ENCODE results near the gene AKAP12. TPM values are rescaled to one million over a fixed set of nuclear protein-coding genes. Genes with fewer than 3 reads are reported as not detected.

AKAP12 gene
- total RNA-seq, 1 donor from 2014 or later: 736 TPM

GRCh38 chr6:151325075-151326050, 85.6 kb downstream of the AKAP12 start:
- Mint-ChIP-seq H3K9me3 (peaks cover 6% of the 10 kb centered on the region), H3K27ac (peak overlapping the region; percentile 92), H3K36me3 (peaks cover 30% of the 10 kb centered on the region)

GRCh38 chr6:151326116-151326825, 86.5 kb downstream of the AKAP12 start:
- Mint-ChIP-seq H3K27me3 (ENCODE audit: low read depth) (no peaks in the 10 kb centered on the region), H3K9me3 (peaks cover 6% of the 10 kb centered on the region), H3K4me1 (peaks cover 73% of the 10 kb centered on the region), H3K4me3 (peak overlapping the region; percentile 75), H3K27ac (peak overlapping the region; percentile 92), H3K36me3 (peaks cover 23% of the 10 kb centered on the region)
- TF ChIP-seq CTCF (IDR thresholded peaks at IDR 0.05; ENCODE audit: unreplicated experiment): no peak
- no peak for DNase-seq (ENCODE audit: low spot score in 2 of 2, unreplicated experiment in 2 of 2)

More at GRCh38 chr6:151325075-151326050, 85.6 kb downstream of the AKAP12 start:
- Mint-ChIP-seq H3K4me3 (peak overlapping the region; percentile 75), H3K27me3 (ENCODE audit: low read depth) (no peaks in the 10 kb centered on the region), H3K4me1 (peaks cover 70% of the 10 kb centered on the region)
- TF ChIP-seq CTCF (IDR thresholded peaks at IDR 0.05; ENCODE audit: unreplicated experiment): no peak
- no peak for DNase-seq (ENCODE audit: low spot score in 2 of 2, unreplicated experiment in 2 of 2)

- Mint-ChIP-seq H3K36me3 (peaks cover 18% of the 10 kb centered on the region), H3K9me3 (peaks cover 6% of the 10 kb centered on the region), H3K27me3 (ENCODE audit: low read depth) (no peaks in the 10 kb centered on the region), H3K4me3 (peak overlapping the region; percentile 75), H3K27ac (peak overlapping the region; percentile 92), H3K4me1 (peaks cover 73% of the 10 kb centered on the region)
- no peak for TF ChIP-seq CTCF (IDR thresholded peaks at IDR 0.05; ENCODE audit: unreplicated experiment)
- no peak for DNase-seq (ENCODE audit: low spot score in 2 of 2, unreplicated experiment in 2 of 2)
These were observed 87.3 kb downstream of the AKAP12 start for GRCh38 chr6:151327101-151327500.

- no peak for DNase-seq (ENCODE audit: low spot score in 2 of 2, unreplicated experiment in 2 of 2)
- peak overlapping the region; percentile 8 for H3K4me3 Mint-ChIP-seq
- peak overlapping the region; percentile 79 for H3K27ac Mint-ChIP-seq
- no peak for TF ChIP-seq CTCF (IDR thresholded peaks at IDR 0.05; ENCODE audit: unreplicated experiment)
- H3K36me3 Mint-ChIP-seq: peaks cover 22% of the 10 kb centered on the region
- no peaks in the 10 kb centered on the region for H3K9me3 Mint-ChIP-seq
- H3K27me3 Mint-ChIP-seq (ENCODE audit: low read depth): no peaks in the 10 kb centered on the region
- H3K4me1 Mint-ChIP-seq: peaks cover 67% of the 10 kb centered on the region
These were observed 90.4 kb downstream of the AKAP12 start for GRCh38 chr6:151330130-151330696.

GRCh38 chr6:151335930-151336329, 96.2 kb downstream of the AKAP12 start:
- peaks cover 38% of the 10 kb centered on the region for H3K4me1 Mint-ChIP-seq
- TF ChIP-seq CTCF (IDR thresholded peaks at IDR 0.05; ENCODE audit: unreplicated experiment): no peak
- peaks cover 40% of the 10 kb centered on the region for H3K36me3 Mint-ChIP-seq
- DNase-seq (ENCODE audit: low spot score in 2 of 2, unreplicated experiment in 2 of 2): no peak
- H3K4me3 Mint-ChIP-seq: no peak overlapping the region
- peak overlapping the region; percentile 50 for H3K27ac Mint-ChIP-seq
- H3K27me3 Mint-ChIP-seq (ENCODE audit: low read depth): no peaks in the 10 kb centered on the region
- H3K9me3 Mint-ChIP-seq: no peaks in the 10 kb centered on the region
